Measurements from ENCODE around the gene ARHGEF39. TPM values are rescaled to one million over a fixed set of nuclear protein-coding genes. Genes with fewer than 3 reads are reported as not detected.

ARHGEF39 gene
- total RNA-seq, 1 experiment from 2014 or later: 15.4 TPM

DNA sequence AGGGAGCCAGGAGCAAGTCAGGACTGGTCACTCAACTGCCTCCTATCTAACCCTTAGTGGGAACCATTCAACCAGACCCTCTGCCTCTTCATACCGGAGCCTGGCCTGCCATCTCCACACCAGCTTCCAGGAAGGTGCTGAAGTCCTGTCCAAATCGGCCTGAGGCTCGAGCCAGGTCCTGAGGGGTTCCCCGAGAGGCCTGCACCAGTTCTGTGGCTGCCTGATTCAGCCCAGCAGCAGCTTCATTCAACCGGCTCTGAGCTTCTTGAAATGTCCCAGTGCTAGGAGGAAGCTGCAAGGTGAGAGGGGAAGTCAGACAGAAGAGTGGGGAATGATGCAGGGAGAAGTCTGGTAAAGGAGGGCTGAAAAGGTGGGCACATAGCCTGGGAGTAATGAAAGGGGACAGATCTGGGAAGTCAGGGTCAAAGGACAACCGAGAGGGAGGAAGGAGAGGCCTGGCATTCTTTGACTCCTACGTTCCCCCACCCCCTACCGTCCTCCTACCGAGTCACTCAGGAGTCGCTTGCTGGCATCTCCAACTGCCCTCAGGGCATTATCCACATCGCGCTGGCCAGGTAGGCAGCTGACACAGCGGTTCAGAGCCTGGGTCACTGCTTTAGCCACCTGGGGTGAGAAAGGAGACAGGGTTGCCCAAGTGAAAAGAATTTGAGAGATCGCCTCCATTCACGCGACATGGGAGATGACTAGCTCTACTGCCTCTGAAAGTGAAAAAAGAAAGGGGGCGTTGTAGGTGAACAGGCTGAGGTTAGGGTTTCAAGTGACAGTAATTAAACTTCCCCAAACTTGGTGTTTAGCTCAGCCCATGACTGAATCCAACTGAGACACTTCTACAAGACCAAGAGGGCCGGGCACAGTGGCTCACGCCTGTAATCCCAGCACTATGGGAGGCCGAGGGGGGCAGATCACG is 46.8 kb upstream of the ARHGEF39 start:
- no TSS peak for BruUV-seq (replicated peaks)

DNA sequence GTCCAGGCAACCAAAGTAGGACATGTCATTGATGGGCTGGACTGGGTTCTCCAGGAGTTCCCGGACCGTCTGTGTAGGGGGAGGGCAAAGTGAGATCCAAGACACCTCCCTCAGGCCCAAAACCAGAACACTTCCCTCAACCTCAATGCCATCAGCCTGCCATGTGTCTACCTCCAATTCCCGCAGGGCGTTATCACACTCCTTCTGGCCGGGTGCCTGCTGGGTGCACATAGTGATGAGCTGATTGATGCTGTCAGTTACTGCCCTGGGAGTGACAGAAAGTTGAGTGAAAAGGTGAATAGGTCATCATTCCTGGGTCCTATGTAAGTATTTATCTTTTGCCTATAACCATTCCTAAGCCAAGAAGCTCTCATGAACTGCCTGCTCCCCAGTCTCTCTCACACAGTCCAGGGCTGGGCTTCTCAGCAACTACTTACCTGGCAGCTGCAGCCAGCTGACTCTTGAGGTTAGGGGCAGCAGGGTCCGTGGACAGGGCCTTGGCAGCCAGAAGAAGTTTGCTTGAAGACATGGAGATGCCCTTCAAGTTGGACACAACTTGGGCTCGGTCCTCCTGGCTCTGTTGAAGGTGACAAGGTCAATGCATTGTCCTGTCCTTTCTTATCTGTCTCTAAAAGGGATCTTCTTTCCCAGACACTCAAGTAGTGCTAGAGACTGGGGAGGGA is 46.0 kb upstream of the ARHGEF39 start:
- H3K27me3 Mint-ChIP-seq (ENCODE audit: unreplicated experiment): no peaks in the 10 kb centered on the region
- TF ChIP-seq, protein P1, sequence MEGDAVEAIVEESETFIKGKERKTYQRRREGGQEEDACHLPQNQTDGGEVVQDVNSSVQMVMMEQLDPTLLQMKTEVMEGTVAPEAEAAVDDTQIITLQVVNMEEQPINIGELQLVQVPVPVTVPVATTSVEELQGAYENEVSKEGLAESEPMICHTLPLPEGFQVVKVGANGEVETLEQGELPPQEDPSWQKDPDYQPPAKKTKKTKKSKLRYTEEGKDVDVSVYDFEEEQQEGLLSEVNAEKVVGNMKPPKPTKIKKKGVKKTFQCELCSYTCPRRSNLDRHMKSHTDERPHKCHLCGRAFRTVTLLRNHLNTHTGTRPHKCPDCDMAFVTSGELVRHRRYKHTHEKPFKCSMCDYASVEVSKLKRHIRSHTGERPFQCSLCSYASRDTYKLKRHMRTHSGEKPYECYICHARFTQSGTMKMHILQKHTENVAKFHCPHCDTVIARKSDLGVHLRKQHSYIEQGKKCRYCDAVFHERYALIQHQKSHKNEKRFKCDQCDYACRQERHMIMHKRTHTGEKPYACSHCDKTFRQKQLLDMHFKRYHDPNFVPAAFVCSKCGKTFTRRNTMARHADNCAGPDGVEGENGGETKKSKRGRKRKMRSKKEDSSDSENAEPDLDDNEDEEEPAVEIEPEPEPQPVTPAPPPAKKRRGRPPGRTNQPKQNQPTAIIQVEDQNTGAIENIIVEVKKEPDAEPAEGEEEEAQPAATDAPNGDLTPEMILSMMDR (IDR thresholded peaks at IDR 0.05; ENCODE audit: unreplicated experiment): no peak
- H3K27ac Mint-ChIP-seq (ENCODE audit: unreplicated experiment): no peak overlapping the region
- H3K4me3 Mint-ChIP-seq (ENCODE audit: low read depth, unreplicated experiment): no peak overlapping the region
- CTCF ChIA-PET: no interaction called here
- DNase-seq: no peak
- no peaks in the 10 kb centered on the region for H3K9me3 Mint-ChIP-seq (ENCODE audit: low read depth, unreplicated experiment)
- no TSS peak for BruUV-seq (replicated peaks)
- no peaks in the 10 kb centered on the region for H3K4me1 Mint-ChIP-seq (ENCODE audit: low read depth, unreplicated experiment)
- intact Hi-C loops (cut with micrococcal nuclease; ENCODE audit: unreplicated experiment): no loop called here
- H3K36me3 Mint-ChIP-seq (ENCODE audit: insufficient read depth, unreplicated experiment): peaks cover 49% of the 10 kb centered on the region

More for the DNA sequence above, 46.8 kb upstream of the ARHGEF39 start:
- TF ChIP-seq, protein P1 (IDR thresholded peaks at IDR 0.05; ENCODE audit: unreplicated experiment): no peak
- Mint-ChIP-seq H3K4me3 (ENCODE audit: low read depth, unreplicated experiment) (no peak overlapping the region), H3K27ac (ENCODE audit: unreplicated experiment) (no peak overlapping the region), H3K9me3 (ENCODE audit: low read depth, unreplicated experiment) (no peaks in the 10 kb centered on the region), H3K36me3 (ENCODE audit: insufficient read depth, unreplicated experiment) (peaks cover 54% of the 10 kb centered on the region), H3K27me3 (ENCODE audit: unreplicated experiment) (no peaks in the 10 kb centered on the region), H3K4me1 (ENCODE audit: low read depth, unreplicated experiment) (no peaks in the 10 kb centered on the region)
- CTCF ChIA-PET: no interaction called here
- intact Hi-C loops (cut with micrococcal nuclease; ENCODE audit: unreplicated experiment): no loop called here
- no peak for DNase-seq

DNA sequence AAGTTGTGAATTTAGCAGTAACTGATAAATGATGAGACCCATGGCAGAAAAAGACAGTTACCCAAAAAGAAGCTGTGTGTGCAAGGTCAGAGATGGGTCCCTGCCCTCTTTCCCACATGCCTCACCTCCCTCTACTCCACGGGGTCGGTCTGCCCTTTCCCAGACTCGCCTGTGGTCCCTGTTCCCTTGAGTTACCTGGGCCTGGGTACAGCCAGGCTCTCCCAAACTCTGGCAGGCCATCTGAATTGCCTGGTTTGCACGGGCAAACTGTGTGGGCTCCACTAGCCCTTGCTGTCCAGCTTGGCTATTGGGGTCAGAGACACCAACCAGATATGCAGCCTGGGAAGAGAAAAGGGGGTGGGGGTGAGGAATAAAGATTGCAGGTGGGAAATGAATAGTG is 43.2 kb upstream of the ARHGEF39 start:
- TF ChIP-seq, protein P1 (IDR thresholded peaks at IDR 0.05; ENCODE audit: unreplicated experiment): no peak
- intact Hi-C loops (cut with micrococcal nuclease; ENCODE audit: unreplicated experiment): no loop called here
- DNase-seq: no peak
- Mint-ChIP-seq H3K4me1 (ENCODE audit: low read depth, unreplicated experiment) (no peaks in the 10 kb centered on the region), H3K9me3 (ENCODE audit: low read depth, unreplicated experiment) (no peaks in the 10 kb centered on the region), H3K27me3 (ENCODE audit: unreplicated experiment) (no peaks in the 10 kb centered on the region), H3K27ac (ENCODE audit: unreplicated experiment) (no peak overlapping the region), H3K36me3 (ENCODE audit: insufficient read depth, unreplicated experiment) (peaks cover 32% of the 10 kb centered on the region), H3K4me3 (ENCODE audit: low read depth, unreplicated experiment) (no peak overlapping the region)
- BruUV-seq (replicated peaks): no TSS peak
- CTCF ChIA-PET: no interaction called here

DNA sequence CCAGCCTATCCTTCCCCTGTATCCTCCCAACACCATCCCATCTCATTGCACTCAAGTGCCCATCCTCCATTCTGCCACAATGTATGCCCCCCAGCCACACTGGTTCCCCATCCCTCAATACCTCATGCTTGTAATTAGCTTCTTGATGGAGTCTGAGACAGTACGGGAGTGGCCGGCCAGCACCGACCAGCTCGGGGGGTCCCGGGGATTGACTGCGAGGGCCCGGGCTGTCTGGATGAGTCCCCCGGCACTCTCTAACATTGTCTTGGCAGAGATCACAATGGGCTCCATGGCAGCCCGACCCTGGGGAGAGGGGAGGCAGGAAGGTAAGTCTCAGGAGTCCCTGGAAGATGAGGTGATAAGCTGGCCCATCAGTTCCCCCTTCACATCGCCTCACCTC is 42.0 kb upstream of the ARHGEF39 start:
- intact Hi-C loops (cut with micrococcal nuclease; ENCODE audit: unreplicated experiment): no loop called here
- H3K4me1 Mint-ChIP-seq (ENCODE audit: low read depth, unreplicated experiment): no peaks in the 10 kb centered on the region
- peaks cover 32% of the 10 kb centered on the region for H3K36me3 Mint-ChIP-seq (ENCODE audit: insufficient read depth, unreplicated experiment)
- CTCF ChIA-PET: no interaction called here
- H3K4me3 Mint-ChIP-seq (ENCODE audit: low read depth, unreplicated experiment): no peak overlapping the region
- H3K27ac Mint-ChIP-seq (ENCODE audit: unreplicated experiment): no peak overlapping the region
- no peaks in the 10 kb centered on the region for H3K9me3 Mint-ChIP-seq (ENCODE audit: low read depth, unreplicated experiment)
- TF ChIP-seq, protein P1 (IDR thresholded peaks at IDR 0.05; ENCODE audit: unreplicated experiment): no peak
- DNase-seq: no peak
- BruUV-seq (replicated peaks): TSS peak; percentile 18
- H3K27me3 Mint-ChIP-seq (ENCODE audit: unreplicated experiment): no peaks in the 10 kb centered on the region
